ENCODE measurements around the gene SMIM27. TPM values are rescaled to one million over a fixed set of nuclear protein-coding genes. Genes with fewer than 3 reads are reported as not detected.
"Not testable (repeated sequence)": the region's sequence is repeated elsewhere in the genome, so short reads cannot be mapped to it uniquely, and the experiment has no call there.

SMIM27 gene
- total RNA-seq, 1 donor from 2014 or later = 3.0 TPM

DNA sequence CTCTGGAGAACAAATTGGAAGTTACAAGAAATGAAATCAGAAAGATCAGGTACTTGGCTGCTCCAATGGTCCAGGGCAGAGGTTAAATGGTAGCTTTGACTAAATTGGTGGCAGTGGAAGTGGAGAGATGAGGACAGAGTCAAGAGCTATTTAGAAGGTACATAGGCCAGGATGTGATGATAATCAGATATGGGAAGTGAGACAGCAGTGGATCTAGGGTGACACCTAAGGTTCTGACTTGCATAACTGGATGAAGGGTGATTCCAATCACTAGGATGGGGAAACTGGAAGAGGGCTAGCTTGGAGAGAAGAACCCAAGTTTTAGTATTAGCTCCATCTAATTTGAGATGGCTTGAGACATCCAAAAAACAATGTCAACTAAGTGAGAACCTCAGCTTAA lies 44.8 kb downstream of the SMIM27 start:
- DNase-seq (ENCODE audit: low read depth, low spot score) = no peak

DNA sequence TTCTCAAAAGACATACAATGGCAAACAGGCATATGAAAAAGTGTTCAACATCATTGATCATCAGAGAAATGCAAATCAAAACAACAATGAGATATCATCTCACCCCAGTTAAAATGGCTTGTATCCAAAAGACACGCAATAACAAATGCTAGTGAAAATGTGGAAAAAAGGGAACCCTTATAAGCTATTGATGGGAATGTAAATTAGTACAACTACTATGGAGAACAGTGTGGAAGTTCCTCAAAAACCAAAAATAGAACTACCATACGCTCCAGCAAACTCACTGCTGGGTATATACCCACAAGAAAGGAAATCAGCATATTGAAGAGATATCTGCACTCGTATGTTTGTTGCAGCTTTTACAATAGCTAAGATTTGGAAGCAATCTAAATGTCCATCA lies 46.9 kb downstream of the SMIM27 start:
- DNase-seq (ENCODE audit: low read depth, low spot score) = not testable (repeated sequence)

Other genes starting within 250 kb of the SMIM27 start
- gene ACO1, start 167.7 kb upstream of the SMIM27 start, total RNA-seq = 49.1 and 90.9 TPM in 2 replicates
- 20.8 and 37.1 TPM in 2 replicates for gene RIGI, start 26.1 kb upstream of the SMIM27 start, total RNA-seq
- gene TOPORS, start 259 bp downstream of the SMIM27 start, total RNA-seq = 33.4 and 43.7 TPM in 2 replicates
- gene NDUFB6, start 20.8 kb downstream of the SMIM27 start, total RNA-seq = 41.7 and 49.7 TPM in 2 replicates
- 0.04 TPM in 1 of 2 replicates, not detected in the other for gene TAF1L, start 83.3 kb downstream of the SMIM27 start, total RNA-seq
- under 0.01 and 0.18 TPM in 2 replicates for gene TMEM215, start 231.2 kb downstream of the SMIM27 start, total RNA-seq